GM12878 (cell line): ENCODE data around the gene CAVIN2. TPM values are rescaled to one million over a fixed set of nuclear protein-coding genes. Genes with fewer than 3 reads are reported as not detected.

Source experiments
- ATAC-seq: fragments of 200-7000 bp; cut with Tn5 transposase; 3 replicates; pipeline ENCODE4 v1.9.1; 2020; ENCODE audit warnings: mild to moderate bottlenecking, moderate library complexity
- BruUV-seq: library from RNA; stranded (reverse); fragments of 400-500 nt; replicated peaks from 2 replicates; lab custom pipeline; 2021; lab: Mats Ljungman, UMichigan
- CTCF ChIA-PET: fragments of 300-600 bp; sonication (Branson Sonifier 250); formaldehyde crosslinking; extraction: SDS; loops from one replicate; lab custom pipeline; 2021; ENCODE audit warnings: inconsistent platforms; lab: Yijun Ruan, JAX
- POLR2A ChIA-PET: fragments of 350-600 bp; formaldehyde crosslinking; extraction: SDS; loops from one replicate; lab custom pipeline; 2021; ENCODE audit warnings: inconsistent platforms; lab: Charles Lee
- RAD21 ChIA-PET: fragments of 300-600 bp; sonication (Branson Sonifier 250); formaldehyde crosslinking; loops from one replicate; lab custom pipeline; 2023; ENCODE audit warnings: antibody characterized with exemption; ENCODE audit not compliant: unreplicated experiment; lab: Charles Lee
- SMC1A ChIA-PET: fragments of 300-600 bp; sonication (Branson Sonifier 250); formaldehyde crosslinking; loops from one replicate; lab custom pipeline; 2023; ENCODE audit not compliant: unreplicated experiment, uncharacterized antibody; lab: Charles Lee
- DNase-seq: peaks from one replicate; pipeline ENCODE4 v3.0.0-alpha.2; 2011; ENCODE audit warnings: low read depth, low spot score
- FAIRE-seq: peaks from 3 replicates; lab custom pipeline; 2011; peaks lifted over from hg19 to GRCh38; lab: Jason Lieb, UNC
- H2AFZ ChIP-seq: 2 replicates; pipeline ENCODE4 v1.6.0; 2011; ENCODE audit warnings: low read depth, low read length, control low read depth; ENCODE audit not compliant: control insufficient read depth
- H3K27ac ChIP-seq: 2 replicates; pipeline ENCODE4 v1.5.1; 2011; ENCODE audit warnings: control low read depth; ENCODE audit not compliant: control insufficient read depth, insufficient read depth
- H3K27me3 ChIP-seq, 2 experiments: replicated peaks in 1 of 2; 2 replicates each; pipeline versions ENCODE4 v1.6.0 to v1.6.1; 2011; ENCODE audit warnings: low read length in 1 of 2; ENCODE audit not compliant: control insufficient read depth in 2 of 2, insufficient read depth in 2 of 2
- H3K36me3 ChIP-seq, 2 experiments: 2 replicates each; pipeline ENCODE4 v1.5.1; 2011; ENCODE audit warnings: low read length in 1 of 2; ENCODE audit not compliant: control insufficient read depth in 2 of 2, insufficient read depth in 2 of 2
- H3K4me1 ChIP-seq: 2 replicates; pipeline ENCODE4 v1.6.1; 2011; ENCODE audit warnings: mild to moderate bottlenecking, low read length, moderate library complexity, mixed read lengths; ENCODE audit not compliant: control insufficient read depth, insufficient read depth
- H3K4me2 ChIP-seq: 2 replicates; pipeline ENCODE4 v1.6.0; 2011; ENCODE audit warnings: control low read depth; ENCODE audit not compliant: control insufficient read depth, insufficient read depth
- H3K4me3 ChIP-seq: fragments of 200-600 bp; sonication (generic); 2 replicates; pipeline ENCODE4 v1.5.1; 2016
- H3K79me2 ChIP-seq: 2 replicates; pipeline ENCODE4 v1.6.0; 2011; ENCODE audit warnings: low read length; ENCODE audit not compliant: control insufficient read depth, insufficient read depth
- H3K9ac ChIP-seq: 2 replicates; pipeline ENCODE4 v1.8.0; 2011; ENCODE audit warnings: low read length, control low read depth, mixed read lengths; ENCODE audit not compliant: control insufficient read depth, insufficient read depth
- H3K9me3 ChIP-seq: replicated peaks from 3 replicates; pipeline ENCODE4 v1.5.1; 2011; ENCODE audit warnings: mild to moderate bottlenecking, low read length; ENCODE audit not compliant: control insufficient read depth, insufficient read depth
- H4K20me1 ChIP-seq: 2 replicates; pipeline ENCODE4 v1.6.0; 2011; ENCODE audit not compliant: control insufficient read depth, insufficient read depth
- CBX3 ChIP-seq: fragments of 200-600 bp; sonication (generic); IDR thresholded peaks from 2 replicates; pipeline ENCODE4 v1.6.1; 2016; ENCODE audit warnings: low read depth, borderline replicate concordance
- HDAC6 ChIP-seq: fragments of 200-600 bp; sonication (generic); IDR thresholded peaks from one replicate; pipeline ENCODE4 v1.8.0; 2017; ENCODE audit warnings: antibody characterized with exemption; ENCODE audit not compliant: unreplicated experiment
- IRF4 ChIP-seq: IDR thresholded peaks from 2 replicates; pipeline ENCODE4 v1.6.1; 2011; ENCODE audit warnings: low read depth, low read length
- KLF5 ChIP-seq: fragments of 450-650 bp; IDR thresholded peaks from 2 replicates; pipeline ENCODE4 v1.6.1; 2014; ENCODE audit warnings: mild to moderate bottlenecking; ENCODE audit not compliant: partially characterized antibody
- MYB ChIP-seq: fragments of 150-350 bp; IDR thresholded peaks from 2 replicates; pipeline ENCODE4 v1.6.1; 2014; ENCODE audit warnings: mild to moderate bottlenecking, low read depth, low read length, borderline replicate concordance
- PAX8 ChIP-seq: fragments of 450-650 bp; IDR thresholded peaks from 2 replicates; pipeline ENCODE4 v1.6.1; 2017; ENCODE audit warnings: mild to moderate bottlenecking, moderate library complexity
- RAD51 ChIP-seq: fragments of 450-650 bp; IDR thresholded peaks from 2 replicates; pipeline ENCODE4 v1.6.1; 2016; ENCODE audit warnings: moderate library complexity, mild to moderate bottlenecking, inconsistent platforms
- SKIL ChIP-seq: fragments of 450-650 bp; IDR thresholded peaks from 2 replicates; pipeline ENCODE4 v1.6.1; 2017; ENCODE audit warnings: mild to moderate bottlenecking, low read depth, inconsistent platforms; ENCODE audit not compliant: poor library complexity, severe bottlenecking
- SMARCA5 ChIP-seq: fragments of 450-650 bp; IDR thresholded peaks from 2 replicates; pipeline ENCODE4 v1.6.1; 2017; ENCODE audit warnings: mild to moderate bottlenecking
- SP1 ChIP-seq: IDR thresholded peaks from one replicate; pipeline ENCODE4 v1.6.1; 2011; ENCODE audit warnings: low read depth, low read length
- TARDBP ChIP-seq: IDR thresholded peaks from 2 replicates; pipeline ENCODE4 v1.6.1; 2016; ENCODE audit warnings: borderline replicate concordance
- TCF12 ChIP-seq: IDR thresholded peaks from 2 replicates; pipeline ENCODE4 v1.6.1; 2011; ENCODE audit warnings: low read depth, mild to moderate bottlenecking, low read length
- WGBS: methylation state at CpG from one replicate; pipeline ENCODE4 v1.1.6; 2016; ENCODE audit warnings: low lambda C conversion rate; ENCODE audit not compliant: insufficient replicate concordance, insufficient coverage; ENCODE audit errors: missing lambda C conversion rate; 5-methylcytosine and 5-hydroxymethylcytosine counted together
- in situ Hi-C: fragments of 300-500 bp; cut with MboI; formaldehyde crosslinking; loops from 9 replicates; pipeline ENCODE4 v1.14.3; 2018; ENCODE audit warnings: mixed read lengths
- intact Hi-C: fragments of 100-400 bp; cut with micrococcal nuclease; formaldehyde crosslinking; loops from one replicate; pipeline ENCODE4 v1.14.2; 2022; ENCODE audit not compliant: unreplicated experiment
- polyA plus RNA-seq, 11 experiments: library from polyadenylated mRNA; depleted of rRNA in 4 of 11; unstranded in 6 of 11; stranded (reverse) in 5 of 11; fragments of >200 nt; fragmentation: Nextera tagmentation in 4 of 11; fragmentation: Illumina TruSeq in 1 of 11; extraction: Ambion mirVana in 4 of 11; extraction: Trizol in 1 of 11; gene quantifications; 1 replicate in 1 of 11; 2 replicates in 10 of 11; pipeline versions ENCODE4 v1.2.1 to v1.2.3, GENCODE V29; 2011 to 2016; ENCODE audit warnings: inconsistent platforms in 2 of 11, missing spikeins in 2 of 11, low read depth in 1 of 11
- total RNA-seq, 4 experiments: library from RNA; depleted of rRNA in 3 of 4; stranded (reverse); fragments of >200 nt in 3 of 4; fragmentation: Illumina TruSeq in 1 of 4; extraction: Trizol in 1 of 4; gene quantifications; 2 replicates each; pipeline versions ENCODE4 v1.2.1 to v1.2.3, GENCODE V29; 2013 to 2021

CAVIN2 gene
- total and polyA plus RNA-seq, 10 of the 15 experiments (the other 5 are each of a cell fraction or from before 2014, with no cell fraction given): not detected

GRCh38 chr2:191866195-191866594, 19.3 kb upstream of the CAVIN2 start:
- H3K36me3 ChIP-seq: no peaks in the 10 kb centered on the region
- 19% methylated on average over 5 of the region's 5 CpGs for WGBS

More at GRCh38 chr2:191866195-191866594, 19.3 kb upstream of the CAVIN2 start:
- Histone ChIP-seq H3K27ac (no peak overlapping the region), H2AFZ (no peak overlapping the region), H3K4me3 (no peak overlapping the region), H4K20me1 (no peaks in the 10 kb centered on the region), H3K9me3 (no peaks in the 10 kb centered on the region), H3K27me3 (peaks cover 0 to 6% of the 10 kb centered on the region in 2 experiments; a peak in 2 of 4 replicates), H3K79me2 (no peaks in the 10 kb centered on the region), H3K4me1 (no peaks in the 10 kb centered on the region), H3K4me2 (no peak overlapping the region), H3K9ac (no peak overlapping the region)
- DNase-seq (no peak), FAIRE-seq (no peak), ATAC-seq (no peak)
- ChIA-PET SMC1A (interaction anchor here (0.8 to 11.4 kb wide), 8 partner anchors 10 to 322 kb away, joined by 3 to 244 read pairs (median 3); no protein-coding TSS in a partner anchor), CTCF (interaction anchor here (1.6 to 4.0 kb wide), 2 partner anchors 60 to 296 kb away, joined by 3 to 23 read pairs; no protein-coding TSS in a partner anchor), POLR2A (no interaction called here), RAD21 (interaction anchor here (9.9 kb wide), 1 partner anchor 294 kb away, joined by 222 read pairs; no protein-coding TSS in a partner anchor)
- no TSS peak for BruUV-seq
- intact Hi-C loops (loop anchor here (5.0 kb wide), 3 partner anchors 54 to 421 kb away; no protein-coding TSS in a partner anchor), in situ Hi-C loops (loop anchor here (5.0 kb wide), 1 partner anchor 296 kb away; no protein-coding TSS in a partner anchor)
- no peak for TF ChIP-seq HDAC6
- no peak for TF ChIP-seq PAX8
- no peak for TF ChIP-seq TARDBP
- no peak for TF ChIP-seq SP1
- TF ChIP-seq SKIL: no peak
- no peak for TF ChIP-seq KLF5
- TF ChIP-seq IRF4: no peak
- TF ChIP-seq CBX3: no peak
- no peak for TF ChIP-seq SMARCA5
- no peak for TF ChIP-seq TCF12
- no peak for TF ChIP-seq RAD51
- no peak for TF ChIP-seq MYB
